Uterus (tissue), 4 donors: Measurements from ENCODE around the gene LRRC4C. TPM values are rescaled to one million over a fixed set of nuclear protein-coding genes. Genes with fewer than 3 reads are reported as not detected.

Experiments used
- DNase-seq, 2 donors: peaks; one replicate each; pipeline ENCODE4 v3.0.0-alpha.2; 2019 to 2020
- H3K27ac ChIP-seq, 2 donors: fragments of 200-600 bp; sonication (generic); 1 replicate in 1 of 2; 2 replicates in 1 of 2; pipeline ENCODE4 v1.5.1; 2016 to 2018
- H3K27me3 ChIP-seq, 2 donors: fragments of 200-600 bp; sonication (generic); one replicate each; pipeline ENCODE4 v1.5.1; 2018 to 2019; ENCODE audit warnings: control low read depth in 1 of 2
- H3K36me3 ChIP-seq, 2 donors: fragments of 200-600 bp; sonication (generic); one replicate each; pipeline ENCODE4 v1.5.1; 2019; ENCODE audit warnings: control low read depth in 1 of 2
- H3K4me1 ChIP-seq, 2 donors: fragments of 200-600 bp; sonication (generic); one replicate each; pipeline ENCODE4 v1.5.1; 2018 to 2019; ENCODE audit warnings: control low read depth in 1 of 2
- H3K4me3 ChIP-seq, 2 donors: fragments of 200-600 bp; sonication (generic); 1 replicate in 1 of 2; 2 replicates in 1 of 2; pipeline ENCODE4 v1.5.1; 2018 to 2019; ENCODE audit warnings: mild to moderate bottlenecking in 1 of 2
- H3K9me3 ChIP-seq, 2 donors: fragments of 200-600 bp; sonication (generic); one replicate each; pipeline ENCODE4 v1.5.1; 2019; ENCODE audit warnings: control low read depth in 1 of 2
- POLR2A ChIP-seq, 2 donors: fragments of 450-650 bp; IDR thresholded peaks; one replicate each; pipeline ENCODE4 v1.6.1; 2016; ENCODE audit warnings: antibody characterized with exemption in 2 of 2, mild to moderate bottlenecking in 1 of 2, moderate library complexity in 1 of 2
- intact Hi-C: fragments of 100-400 bp; cut with DNase I; formaldehyde crosslinking; loops from one replicate; pipeline ENCODE4 v1.15.1; 2023; ENCODE audit warnings: low total_unique reads
- small RNA-seq: library from RNA; depleted of rRNA; stranded (forward); fragments of <200 nt; gene quantifications from one replicate; pipeline ENCODE3, GENCODE V24; 2016
- total RNA-seq, 4 donors: library from RNA; depleted of rRNA in 3 of 4; stranded (reverse); fragments of >200 nt in 3 of 4; gene quantifications; one replicate each; pipeline versions ENCODE4 v1.1.0 to v1.2.4, GENCODE V29; 2014 to 2023
- TF ChIP-seq, protein P1 (sequence below), 4 experiments: fragments of 200-600 bp in 2 of 4; fragments of 450-650 bp in 2 of 4; sonication (generic) in 2 of 4; IDR thresholded peaks; one replicate each; pipeline ENCODE4 v1.5.1; 2016 to 2019; ENCODE audit warnings: antibody characterized with exemption in 4 of 4, mild to moderate bottlenecking in 2 of 4, moderate library complexity in 1 of 4
- donor health status: DM: yes; HTN: yes; CAD: no.

The LRRC4C gene
- total RNA-seq, 4 donors from 2014 or later, result 1.5 to 16.9 (median 2.1) TPM; not detected in 1

DNA sequence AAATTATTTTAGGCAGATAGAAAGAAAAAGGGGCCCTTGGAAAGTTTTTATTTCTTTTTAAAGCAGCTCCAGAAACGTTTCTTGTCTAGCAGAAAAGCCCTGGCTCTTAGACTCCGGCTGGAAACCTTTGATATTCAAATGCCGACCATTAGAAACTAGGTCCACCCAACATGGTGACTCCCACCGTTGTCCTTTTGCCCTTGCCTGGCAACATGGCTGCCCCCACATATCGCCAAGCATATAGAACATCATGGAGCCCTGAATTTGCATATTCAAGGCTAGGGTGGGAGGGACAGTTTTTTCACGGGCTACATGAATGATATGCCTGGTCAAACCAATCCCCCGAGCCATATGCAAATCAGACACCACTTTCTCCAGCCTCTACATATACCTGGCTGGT, 1379.0 kb downstream of the LRRC4C start:
- TF ChIP-seq POLR2A (IDR thresholded peaks at IDR 0.05), result no peak
- TF ChIP-seq, protein P1, sequence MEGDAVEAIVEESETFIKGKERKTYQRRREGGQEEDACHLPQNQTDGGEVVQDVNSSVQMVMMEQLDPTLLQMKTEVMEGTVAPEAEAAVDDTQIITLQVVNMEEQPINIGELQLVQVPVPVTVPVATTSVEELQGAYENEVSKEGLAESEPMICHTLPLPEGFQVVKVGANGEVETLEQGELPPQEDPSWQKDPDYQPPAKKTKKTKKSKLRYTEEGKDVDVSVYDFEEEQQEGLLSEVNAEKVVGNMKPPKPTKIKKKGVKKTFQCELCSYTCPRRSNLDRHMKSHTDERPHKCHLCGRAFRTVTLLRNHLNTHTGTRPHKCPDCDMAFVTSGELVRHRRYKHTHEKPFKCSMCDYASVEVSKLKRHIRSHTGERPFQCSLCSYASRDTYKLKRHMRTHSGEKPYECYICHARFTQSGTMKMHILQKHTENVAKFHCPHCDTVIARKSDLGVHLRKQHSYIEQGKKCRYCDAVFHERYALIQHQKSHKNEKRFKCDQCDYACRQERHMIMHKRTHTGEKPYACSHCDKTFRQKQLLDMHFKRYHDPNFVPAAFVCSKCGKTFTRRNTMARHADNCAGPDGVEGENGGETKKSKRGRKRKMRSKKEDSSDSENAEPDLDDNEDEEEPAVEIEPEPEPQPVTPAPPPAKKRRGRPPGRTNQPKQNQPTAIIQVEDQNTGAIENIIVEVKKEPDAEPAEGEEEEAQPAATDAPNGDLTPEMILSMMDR (IDR thresholded peaks at IDR 0.05), result no peak
- DNase-seq, result no peak
- Histone ChIP-seq H3K4me1 (no peaks in the 10 kb centered on the region), H3K36me3 (no peaks in the 10 kb centered on the region), H3K4me3 (no peak overlapping the region), H3K9me3 (no peaks in the 10 kb centered on the region), H3K27ac (no peak overlapping the region), H3K27me3 (no peaks in the 10 kb centered on the region)
- intact Hi-C loops, result no loop called here

Small RNA genes lying within 50 kb of the gene (small RNA-seq; reads per million reads assigned to genes)
- gene RF00019 (not detected), gene RNU6-365P (not detected)
